GM19467 (cell line): Measurements from ENCODE around the gene PILRB.
A peak's percentile ranks its signal among the peaks of the same experiment; 100 is the strongest.
"Not testable (repeated sequence)": the region's sequence is repeated elsewhere in the genome, so short reads cannot be mapped to it uniquely, and the experiment has no call there.

ENCODE experiments used
- ATAC-seq: cut with Tn5 transposase; IDR thresholded peaks from one replicate; pipeline ENCODE4 v1.9.1; 2021; ENCODE audit warnings: mild to moderate bottlenecking, moderate library complexity; ENCODE audit not compliant: unreplicated experiment

The PILRB gene

DNA sequence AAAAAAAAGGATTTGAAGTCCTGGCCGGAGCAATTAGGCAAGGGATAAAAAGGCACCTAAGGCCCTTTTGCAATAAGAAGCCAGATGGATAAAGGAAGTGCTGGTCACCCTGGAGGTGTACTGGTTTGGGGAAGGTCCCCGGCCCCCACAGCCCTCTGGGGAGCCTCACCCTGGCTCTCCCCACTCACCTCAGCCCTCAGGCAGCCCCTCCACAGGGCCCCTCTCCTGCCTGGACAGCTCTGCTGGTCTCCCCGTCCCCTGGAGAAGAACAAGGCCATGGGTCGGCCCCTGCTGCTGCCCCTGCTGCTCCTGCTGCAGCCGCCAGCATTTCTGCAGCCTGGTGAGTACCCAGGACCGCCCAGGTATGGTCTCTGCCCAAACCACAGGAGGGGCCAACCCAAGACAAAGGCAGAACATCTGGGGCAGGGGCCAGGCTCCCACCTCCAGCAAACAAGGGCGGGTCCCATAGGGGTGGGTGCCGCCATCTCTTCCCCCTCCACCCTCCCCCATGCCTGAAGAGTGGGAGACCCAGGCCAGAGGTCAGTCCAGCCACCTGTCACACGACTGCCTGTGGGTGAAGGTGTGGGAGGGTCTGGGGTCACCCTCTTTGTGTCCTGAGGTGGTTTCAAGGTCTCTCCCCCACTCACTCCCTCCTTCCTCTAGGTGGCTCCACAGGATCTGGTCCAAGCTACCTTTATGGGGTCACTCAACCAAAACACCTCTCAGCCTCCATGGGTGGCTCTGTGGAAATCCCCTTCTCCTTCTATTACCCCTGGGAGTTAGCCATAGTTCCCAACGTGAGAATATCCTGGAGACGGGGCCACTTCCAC is at the start of gene PILRB:
Gene PILRB (plus strand): TSS at position 91 of the 830 bp plus-strand sequence. CDS start 186 bp downstream, at position 277.
- no peak for ATAC-seq

DNA sequence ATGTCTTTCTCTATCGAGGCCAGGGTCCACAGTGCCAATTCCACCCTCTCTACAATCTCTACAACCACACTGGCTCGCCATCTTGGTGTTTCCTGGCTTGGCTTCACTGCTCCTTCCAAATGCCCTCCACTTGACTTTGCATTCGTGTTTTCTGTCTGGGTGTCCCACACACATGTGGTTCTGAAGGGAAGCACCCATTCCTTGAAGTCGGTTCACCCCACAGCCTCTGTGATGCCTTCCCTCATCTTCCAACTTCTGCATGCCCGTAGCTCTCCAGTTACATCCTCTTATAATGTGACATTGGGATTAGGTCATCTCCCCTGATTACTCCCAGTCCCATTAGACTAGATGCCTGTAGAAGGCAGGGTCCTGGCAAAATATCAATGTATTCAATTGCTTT is 39.6 kb upstream of the PILRB start:
- not testable (repeated sequence) for ATAC-seq

DNA sequence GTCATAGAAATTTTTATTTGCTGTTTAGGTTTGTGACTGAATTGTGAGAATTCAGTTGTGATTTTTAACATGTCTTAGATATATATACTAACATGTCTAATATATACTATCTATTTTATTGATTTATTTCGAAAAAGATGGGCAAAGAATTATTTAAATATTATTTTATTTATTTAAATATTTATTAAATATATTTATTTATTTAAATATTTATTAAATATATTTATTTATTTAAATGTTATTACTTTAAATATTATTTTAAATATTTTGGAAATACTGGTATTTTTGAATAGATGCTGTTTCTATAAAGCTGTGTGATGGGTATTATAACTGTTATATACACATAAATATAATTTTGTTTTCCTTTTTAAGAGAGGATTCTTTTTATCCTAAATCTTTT is 36.3 kb upstream of the PILRB start:
- ATAC-seq: not testable (repeated sequence)

DNA sequence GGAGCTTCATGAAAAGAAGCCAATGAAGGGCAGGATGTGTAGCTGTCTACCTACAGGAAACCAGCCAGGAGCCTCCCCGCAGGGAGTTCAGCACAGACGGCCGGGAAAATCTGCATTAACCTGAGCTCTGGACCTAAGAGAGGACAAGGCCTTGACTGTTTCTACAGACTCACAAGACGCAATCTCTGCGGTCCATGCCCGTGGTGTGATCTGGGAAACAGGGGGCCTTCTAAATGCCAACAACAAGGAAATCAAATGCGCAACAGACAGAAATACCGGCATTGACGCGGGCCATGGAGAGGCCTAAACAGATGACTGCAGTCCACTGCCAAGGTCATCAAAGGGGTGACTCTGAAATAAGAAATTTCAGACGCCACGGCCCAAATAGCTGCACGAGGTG is 33.7 kb upstream of the PILRB start:
- ATAC-seq: not testable (repeated sequence)

DNA sequence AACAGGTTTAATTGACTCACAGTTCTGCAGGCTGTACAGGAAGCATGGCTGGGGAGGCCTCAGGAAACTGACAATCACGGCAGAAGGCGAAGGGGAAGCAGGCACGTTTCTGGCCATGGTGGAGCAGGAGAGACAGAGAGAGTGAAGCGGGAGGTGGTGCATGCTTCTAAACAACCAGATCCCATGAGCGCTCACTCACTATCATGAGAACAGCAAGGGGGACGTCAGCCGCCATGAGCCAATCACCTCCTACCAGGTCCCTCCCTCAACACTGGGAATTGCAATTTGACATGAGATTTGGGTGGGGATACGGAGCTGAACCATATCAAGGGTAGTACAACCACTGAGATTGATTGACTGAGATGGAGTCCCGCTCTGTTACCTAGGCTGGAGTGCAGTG is 32.2 kb upstream of the PILRB start:
- ATAC-seq: not testable (repeated sequence)

DNA sequence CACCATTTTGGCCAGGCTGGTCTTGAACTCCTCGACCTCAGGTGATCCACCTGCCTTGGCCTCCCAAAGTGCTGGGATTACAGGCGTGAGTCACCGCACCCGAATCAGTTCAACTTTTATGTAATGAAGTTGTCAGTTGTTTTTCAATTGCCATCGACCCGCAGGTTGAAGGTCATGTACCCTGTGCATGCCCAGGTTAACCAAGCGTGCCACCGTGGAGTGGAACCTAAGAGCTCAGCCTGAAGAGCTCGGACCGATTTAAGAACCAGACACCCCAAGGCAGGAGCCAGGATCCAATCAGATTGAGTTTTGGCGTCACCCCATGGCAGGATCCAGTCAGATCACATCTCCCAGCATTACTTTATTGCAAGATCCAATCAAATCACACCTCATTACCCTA is 31.0 kb upstream of the PILRB start:
- not testable (repeated sequence) for ATAC-seq

DNA sequence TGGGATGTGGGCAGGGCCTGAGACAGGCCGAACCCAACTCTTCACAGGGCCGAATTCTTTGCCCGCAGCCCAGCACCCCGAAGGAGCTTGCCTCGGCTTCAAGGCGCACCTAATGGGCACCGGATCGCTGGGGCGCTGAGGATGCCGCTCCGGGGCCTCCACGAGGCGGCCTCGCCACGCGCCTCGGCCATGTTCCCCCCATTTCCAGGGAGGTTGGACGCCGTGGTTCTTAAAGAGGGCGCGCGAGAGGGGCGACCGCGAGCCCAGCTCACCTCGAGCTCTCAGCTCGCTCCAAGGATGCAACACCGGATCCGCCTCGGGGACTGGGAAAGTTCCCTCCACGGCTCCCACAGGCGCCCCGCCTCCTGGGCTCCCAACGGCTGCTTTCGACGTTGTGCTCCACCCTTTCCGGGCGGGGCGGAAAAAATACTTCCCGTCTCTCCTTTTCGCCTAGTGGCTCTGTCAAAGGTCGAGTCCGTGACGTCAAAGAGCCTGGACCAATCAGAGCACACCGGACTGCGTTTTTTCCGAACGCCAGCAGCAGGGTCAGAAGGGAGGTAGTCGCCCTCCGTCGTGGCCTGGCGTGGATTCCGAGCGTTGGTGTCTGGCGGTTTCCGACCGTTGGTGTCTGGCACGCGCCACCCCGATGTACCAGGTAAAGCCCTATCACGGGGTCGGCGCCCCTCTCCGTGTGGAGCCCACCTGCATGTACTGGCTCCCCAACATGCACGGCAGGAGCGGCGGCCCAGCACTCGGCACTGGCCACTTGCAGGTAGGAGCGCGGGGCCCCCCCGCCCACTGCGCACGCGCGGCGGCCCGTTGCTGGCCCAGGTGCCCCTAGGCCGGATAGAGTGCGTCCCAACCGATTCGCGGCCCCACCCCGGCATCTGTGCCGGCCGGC is 22.1 kb upstream of the PILRB start:
- peak; percentile 92 for ATAC-seq

DNA sequence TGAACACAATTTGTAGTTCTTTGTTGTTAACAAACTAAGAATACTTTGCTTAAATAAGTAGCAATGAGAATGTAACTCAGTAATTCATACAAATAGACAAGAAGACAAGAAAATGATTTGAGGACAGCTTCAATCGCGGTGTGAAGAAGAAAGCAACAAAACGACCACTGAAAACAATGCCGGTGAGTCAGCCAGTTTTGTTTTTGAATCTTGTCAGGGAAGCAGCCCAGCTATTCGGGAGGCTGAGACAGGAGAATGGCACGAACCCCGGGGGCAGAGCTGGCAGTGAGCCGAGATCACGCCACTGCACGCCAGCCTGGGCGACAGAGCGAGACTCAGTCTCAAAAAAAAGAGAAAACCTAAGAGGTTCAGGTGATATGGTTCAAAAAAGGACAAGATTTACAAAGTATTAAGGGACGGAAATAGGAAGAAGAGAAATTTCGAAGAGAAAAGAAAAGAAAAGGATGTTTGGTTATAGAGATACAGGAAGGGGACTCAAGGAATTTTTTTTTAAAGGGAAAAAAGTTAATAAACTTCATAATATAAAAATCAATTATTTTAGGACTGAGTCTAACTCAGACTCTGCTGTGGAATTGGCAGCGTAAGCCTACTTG is 19.7 kb upstream of the PILRB start:
- ATAC-seq: not testable (repeated sequence)

DNA sequence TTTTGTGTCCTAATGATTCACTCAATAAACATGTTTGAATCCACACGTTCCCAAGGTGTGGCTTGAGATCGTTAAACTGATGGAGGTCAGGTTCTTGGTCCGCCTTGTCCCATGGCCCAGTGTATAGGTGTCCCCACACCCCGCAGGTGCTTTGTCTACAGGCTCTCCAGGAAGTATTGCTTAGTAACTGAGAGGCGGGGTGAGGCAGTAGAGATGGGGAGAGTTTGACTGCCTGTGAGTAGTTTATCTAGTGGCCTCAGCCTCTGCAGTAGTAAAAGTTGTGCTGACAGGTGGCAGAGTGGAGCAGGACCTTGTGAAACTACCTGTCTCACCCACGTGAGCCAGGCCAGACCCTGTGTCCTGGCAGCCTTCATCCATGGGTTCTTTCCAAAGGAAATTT is 16.6 kb upstream of the PILRB start:
- ATAC-seq: not testable (repeated sequence)

DNA sequence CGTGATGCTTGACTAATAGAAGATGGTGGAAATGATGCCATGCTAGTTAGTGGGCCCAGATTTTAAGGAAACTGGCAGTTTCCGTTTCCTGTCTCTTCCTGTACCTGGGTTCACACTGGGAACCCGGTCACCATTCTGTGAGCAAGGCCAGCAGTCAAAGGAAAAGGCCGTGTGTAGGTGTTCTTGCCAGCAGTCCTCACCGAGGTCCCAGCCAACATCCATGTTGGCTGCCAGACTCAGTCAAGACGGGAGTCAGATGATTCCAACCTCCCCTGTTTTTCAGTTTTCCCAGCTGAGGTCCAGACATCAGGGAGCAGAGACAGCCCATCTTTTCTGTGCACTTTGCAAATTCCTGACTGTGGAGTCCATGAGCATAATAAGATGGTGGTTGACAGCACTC is 15.2 kb upstream of the PILRB start:
- ATAC-seq: no peak

DNA sequence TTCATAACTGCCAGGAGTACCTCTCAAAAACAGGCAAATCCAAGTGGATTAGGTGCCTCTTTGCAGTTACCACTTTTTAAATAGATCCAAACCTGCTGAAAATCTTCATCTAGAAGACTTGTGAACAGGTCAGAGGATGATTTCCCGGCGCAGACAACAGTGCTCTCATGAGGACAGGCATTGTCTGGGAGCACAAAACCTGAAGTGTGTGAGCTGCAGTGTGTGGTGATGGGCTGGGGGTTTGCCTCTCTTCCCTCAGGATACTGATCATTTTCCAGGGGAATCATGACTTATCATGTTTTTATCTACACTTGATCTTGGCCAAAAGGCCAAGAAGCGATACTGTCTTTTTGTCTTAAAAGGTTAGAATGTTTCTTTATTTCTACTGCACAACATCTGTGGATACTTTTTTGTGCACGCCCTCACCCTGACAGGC is 13.8 kb upstream of the PILRB start:
- peak; percentile 9 for ATAC-seq

DNA sequence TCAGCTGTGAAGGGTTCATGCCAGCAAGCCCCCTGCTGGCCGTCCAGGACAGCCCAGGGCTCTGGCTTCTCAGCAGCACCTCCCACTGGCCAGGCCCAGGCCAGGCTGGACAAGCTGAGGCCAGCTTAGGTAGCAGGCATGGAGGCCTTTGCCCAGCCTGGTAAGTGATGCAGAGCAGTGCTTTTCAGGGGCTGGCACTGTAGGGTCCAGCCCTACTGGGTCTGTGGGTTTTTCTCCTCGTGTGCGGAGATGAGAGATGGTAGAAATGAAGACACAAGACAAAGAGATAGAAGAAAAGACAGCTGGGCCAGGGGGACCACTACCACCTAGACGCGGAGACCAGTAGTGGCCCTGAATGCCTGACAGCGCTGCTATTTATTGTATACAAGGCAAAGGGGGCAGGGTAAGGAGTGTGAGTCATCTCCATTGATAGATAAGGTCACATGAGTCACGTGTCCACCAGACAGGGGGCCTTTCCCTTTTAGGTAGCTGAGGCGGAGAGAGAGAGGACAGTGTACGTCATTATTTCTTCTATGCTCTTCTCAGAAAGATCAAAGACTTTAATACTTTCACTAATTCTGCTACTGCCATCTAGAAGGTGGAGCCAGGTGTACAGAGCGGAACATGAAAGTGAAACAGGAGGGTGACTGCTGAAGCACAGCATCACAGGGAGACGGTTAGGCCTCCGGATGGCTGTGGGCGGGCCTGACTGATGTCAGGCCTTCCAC is 13.2 kb upstream of the PILRB start:
- peak; percentile 60 for ATAC-seq

DNA sequence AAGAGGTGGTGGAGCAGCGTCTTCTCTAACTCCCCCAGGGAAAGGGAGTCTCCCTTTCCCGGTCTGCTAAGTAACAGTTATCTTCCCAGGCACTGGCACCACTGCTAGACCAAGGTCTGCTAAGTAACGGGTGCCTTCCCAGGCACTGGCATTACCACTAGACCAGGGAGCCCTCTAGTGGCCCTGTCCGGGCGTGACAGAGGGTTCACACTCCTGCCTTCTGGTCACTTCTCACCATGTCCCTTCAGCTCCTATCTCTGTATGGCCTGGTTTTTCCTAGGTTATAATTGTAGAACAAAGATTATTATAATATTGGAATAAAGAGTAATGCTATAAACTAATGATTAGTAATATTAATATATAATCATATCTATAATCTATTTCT is 12.6 kb upstream of the PILRB start:
- peak; percentile 19 for ATAC-seq

DNA sequence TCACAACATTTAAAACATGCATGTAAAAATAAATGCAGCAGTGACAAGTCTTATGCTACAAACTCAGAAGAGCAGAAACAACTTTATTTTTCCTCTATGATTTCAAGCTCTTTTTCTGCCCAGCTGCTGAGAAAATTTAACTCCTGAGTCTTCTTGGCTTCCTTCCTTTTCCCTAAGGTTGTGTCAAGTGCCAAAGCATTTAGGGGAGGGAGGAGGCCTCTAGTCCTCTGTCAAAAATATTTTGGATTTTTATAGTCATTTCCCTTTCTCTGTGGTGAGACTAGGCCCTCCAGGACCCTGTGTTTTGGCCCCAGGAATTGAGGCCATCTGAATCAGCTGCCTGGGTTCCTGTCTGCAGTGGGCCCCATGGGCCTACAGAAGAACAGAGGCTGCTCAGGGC is 11.0 kb upstream of the PILRB start:
- no peak for ATAC-seq

DNA sequence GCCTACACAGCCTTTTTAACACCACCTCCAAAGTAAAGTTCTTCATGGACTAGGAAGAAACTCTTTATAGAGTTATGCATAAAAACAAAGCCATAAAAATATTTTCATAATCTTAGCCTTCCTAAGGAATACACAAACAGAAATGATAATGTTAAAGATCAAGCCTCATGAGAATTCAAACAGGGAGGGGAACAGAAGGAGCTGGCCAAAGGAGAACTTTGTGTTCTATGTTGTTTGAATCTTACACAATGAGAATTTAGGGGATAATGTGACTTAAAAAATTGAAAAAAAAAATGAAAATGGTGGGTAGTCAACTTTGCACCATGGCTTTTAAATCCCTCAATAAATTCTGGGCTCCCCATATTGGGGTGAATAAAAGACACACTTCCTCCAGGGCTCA is 9.1 kb upstream of the PILRB start:
- no peak for ATAC-seq

DNA sequence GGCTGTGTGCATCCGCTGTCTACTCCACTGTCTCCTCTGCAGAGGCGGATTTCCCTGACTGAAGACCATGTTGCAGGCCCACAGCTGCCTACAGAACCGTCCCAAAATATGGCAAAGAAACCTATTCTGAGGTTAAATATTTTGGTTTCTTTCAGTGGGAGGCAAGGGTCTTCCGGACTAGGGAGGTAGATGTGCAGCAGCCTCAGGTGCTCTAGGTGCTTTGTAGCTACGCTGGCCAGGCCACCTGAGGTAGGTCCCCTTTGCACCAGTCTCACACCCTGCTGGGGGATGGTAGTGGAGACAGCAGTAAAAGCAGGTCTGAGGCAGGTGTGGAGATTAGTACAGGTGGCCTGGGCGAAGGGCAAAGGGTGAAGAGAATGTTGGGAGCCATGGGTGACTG is 8.2 kb upstream of the PILRB start:
- ATAC-seq: no peak

DNA sequence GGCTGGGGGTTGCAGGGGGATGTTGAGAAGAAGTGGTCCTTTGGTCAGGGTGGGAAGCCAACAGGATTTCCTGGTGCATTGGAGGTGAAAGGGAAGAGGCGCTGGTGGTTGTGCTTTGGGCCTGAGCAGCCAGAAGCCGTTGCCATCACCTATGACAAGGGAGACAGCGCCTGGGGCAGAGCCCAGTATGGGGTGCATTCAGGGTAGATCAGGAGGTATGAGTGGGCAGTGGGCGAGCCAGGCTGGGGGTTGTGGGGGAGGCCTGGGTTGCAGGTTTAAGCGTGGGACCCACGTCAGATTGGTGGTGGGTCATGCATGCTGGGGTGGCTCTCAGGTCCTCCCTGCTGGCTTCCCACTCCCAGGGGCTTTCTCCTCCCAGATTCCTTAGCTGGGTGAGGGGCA is 6.3 kb upstream of the PILRB start:
- ATAC-seq: no peak

DNA sequence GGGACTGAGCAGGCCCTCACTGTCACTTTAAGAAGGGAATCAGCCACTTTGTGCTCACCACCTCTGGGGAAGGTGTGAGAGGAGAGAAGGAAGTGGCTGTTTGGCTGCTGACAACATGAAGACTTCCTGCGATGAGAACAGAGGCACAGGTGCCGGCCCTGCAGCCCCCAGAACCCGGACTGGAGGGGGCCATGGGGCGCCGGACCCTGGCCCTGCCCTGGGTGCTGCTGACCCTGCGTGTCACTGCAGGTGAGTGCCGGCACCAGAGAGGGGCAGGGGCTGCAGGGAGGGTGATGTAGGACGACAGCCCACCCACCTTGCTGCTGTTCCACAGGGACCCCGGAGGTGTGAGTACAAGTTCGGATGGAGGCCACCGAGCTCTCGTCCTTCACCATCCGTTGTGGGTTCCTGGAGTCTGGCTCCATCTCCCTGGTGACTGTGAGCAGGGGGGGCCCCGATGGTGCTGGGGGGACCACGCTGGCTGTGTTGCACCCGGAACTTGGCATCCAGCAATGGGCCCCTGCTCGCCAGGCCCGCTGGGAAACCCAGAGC is 5.6 kb upstream of the PILRB start:
- ATAC-seq: not testable (repeated sequence)

DNA sequence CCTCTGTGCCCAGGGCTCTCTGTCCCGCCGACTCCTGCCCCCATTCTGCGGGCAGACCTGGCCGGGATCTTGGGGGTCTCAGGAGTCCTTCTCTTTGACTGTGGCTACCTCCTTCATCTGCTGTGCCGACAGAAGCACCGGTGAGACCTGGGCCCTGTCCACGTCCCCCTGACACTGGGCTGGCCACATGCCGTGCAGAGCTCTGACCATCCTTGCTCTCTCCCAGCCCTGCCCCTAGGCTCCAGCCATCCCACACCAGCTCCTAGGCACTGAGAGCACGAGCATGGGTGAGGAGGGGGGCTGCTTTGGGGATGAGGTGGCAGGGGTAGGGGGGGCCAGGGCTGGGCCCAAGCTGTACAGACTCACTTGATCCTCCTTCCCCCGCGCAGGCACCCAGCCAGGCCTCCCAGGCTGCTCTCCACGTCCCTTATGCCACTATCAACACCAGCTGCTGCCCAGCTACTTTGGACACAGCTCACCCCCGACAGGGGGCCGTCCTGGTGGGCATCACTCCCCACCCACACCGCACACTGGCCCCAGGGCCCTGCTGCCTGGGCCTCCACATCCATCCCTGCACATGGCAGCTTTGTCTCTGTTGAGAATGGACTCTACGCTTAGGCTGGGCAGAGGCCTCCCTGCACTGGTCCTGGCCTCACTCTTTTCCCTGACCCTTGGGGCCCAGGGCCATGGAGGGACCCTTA is 4.8 kb upstream of the PILRB start:
- ATAC-seq: no peak
